Prostate gland (tissue), 2 donors: ENCODE results near the gene OR4F16. TPM values are rescaled to one million over a fixed set of nuclear protein-coding genes. Genes with fewer than 3 reads are reported as not detected.
"Not testable (repeated sequence)": the region's sequence is repeated elsewhere in the genome, so short reads cannot be mapped to it uniquely, and the experiment has no call there.

Experiments used
- DNase-seq: peaks from one replicate; pipeline ENCODE4 v3.0.0-alpha.2; 2019; ENCODE audit warnings: low spot score
- H3K27ac ChIP-seq, 2 donors: fragments of 200-600 bp; sonication (generic); 2 replicates each; pipeline ENCODE4 v1.5.1; 2017 to 2019
- H3K27me3 ChIP-seq: fragments of 200-600 bp; sonication (generic); replicated peaks from 2 replicates; pipeline ENCODE4 v1.5.1; 2019; ENCODE audit not compliant: insufficient read depth
- H3K36me3 ChIP-seq, 2 donors: fragments of 200-600 bp; sonication (generic); 1 replicate in 1 of 2; 2 replicates in 1 of 2; pipeline versions ENCODE4 v1.5.1 to v1.8.1; 2017 to 2019
- H3K4me1 ChIP-seq: fragments of 200-600 bp; sonication (generic); replicated peaks from 2 replicates; pipeline ENCODE4 v1.5.1; 2019
- H3K4me3 ChIP-seq, 2 donors: fragments of 200-600 bp; sonication (generic); 2 replicates each; pipeline ENCODE4 v1.5.1; 2017 to 2019
- H3K9me3 ChIP-seq: fragments of 200-600 bp; sonication (generic); 2 replicates; pipeline ENCODE4 v1.5.1; 2017
- WGBS: methylation state at CpG from one replicate; pipeline ENCODE4 v1.1.5; 2018; 5-methylcytosine and 5-hydroxymethylcytosine counted together
- intact Hi-C: fragments of 100-400 bp; cut with DNase I; formaldehyde crosslinking; loops from one replicate; pipeline ENCODE4 v1.14.2; 2022
- total RNA-seq, 2 donors: library from RNA; depleted of rRNA; stranded (reverse); fragments of >200 nt; gene quantifications; one replicate each; pipeline ENCODE4 v1.1.0, GENCODE V29; 2016

OR4F16 gene
- not detected for total RNA-seq

- H3K9me3 ChIP-seq, H3K27me3 ChIP-seq, H3K4me1 ChIP-seq, intact Hi-C loops, H3K4me3 ChIP-seq, H3K36me3 ChIP-seq, DNase-seq, H3K27ac ChIP-seq: not testable (repeated sequence)
Observed at GRCh38 chr1:686554-686953, at the start of gene OR4F16. Gene OR4F16 (minus strand): TSS chr1:686654. CDS start chr1:686654, 0 bp downstream.

- intact Hi-C loops, H3K27ac ChIP-seq, H3K9me3 ChIP-seq, H3K36me3 ChIP-seq, DNase-seq, H3K27me3 ChIP-seq, H3K4me3 ChIP-seq, H3K4me1 ChIP-seq: not testable (repeated sequence)
- WGBS: 56% methylated on average over 1 of the region's 3 CpGs
Observed at GRCh38 chr1:733649-734048, 47.2 kb upstream of the OR4F16 start.

- H3K9me3 ChIP-seq, H3K27ac ChIP-seq, DNase-seq, H3K36me3 ChIP-seq, H3K27me3 ChIP-seq, H3K4me1 ChIP-seq, intact Hi-C loops, H3K4me3 ChIP-seq: not testable (repeated sequence)
- 96% methylated on average over 8 of the region's 20 CpGs for WGBS
Observed at GRCh38 chr1:727040-727439, 40.6 kb upstream of the OR4F16 start.

Other genes with a start within 250 kb of the OR4F16 start
- not detected for gene OR4F29, start 235.0 kb downstream of the OR4F16 start, total RNA-seq
- 10 to 100 TPM in 1 of 2 donors, 1 to 10 TPM in 1; 4.5 to 61.6 TPM for gene SAMD11, start 237.3 kb upstream of the OR4F16 start, total RNA-seq